Astrocyte (in vitro differentiated cells and primary cell): ENCODE measurements around the gene CNTRL.

Experiments
- CTCF ChIP-seq: IDR thresholded peaks from 2 replicates; pipeline ENCODE4 v1.5.1; 2011; ENCODE audit warnings: low read depth, mild to moderate bottlenecking, inconsistent platforms, low read length, moderate library complexity; ENCODE audit not compliant: insufficient read depth
- EZH2 ChIP-seq: IDR thresholded peaks from 2 replicates; pipeline ENCODE4 v1.6.1; 2012; ENCODE audit warnings: mild to moderate bottlenecking, low read length, inconsistent platforms; ENCODE audit not compliant: insufficient read depth

DNA sequence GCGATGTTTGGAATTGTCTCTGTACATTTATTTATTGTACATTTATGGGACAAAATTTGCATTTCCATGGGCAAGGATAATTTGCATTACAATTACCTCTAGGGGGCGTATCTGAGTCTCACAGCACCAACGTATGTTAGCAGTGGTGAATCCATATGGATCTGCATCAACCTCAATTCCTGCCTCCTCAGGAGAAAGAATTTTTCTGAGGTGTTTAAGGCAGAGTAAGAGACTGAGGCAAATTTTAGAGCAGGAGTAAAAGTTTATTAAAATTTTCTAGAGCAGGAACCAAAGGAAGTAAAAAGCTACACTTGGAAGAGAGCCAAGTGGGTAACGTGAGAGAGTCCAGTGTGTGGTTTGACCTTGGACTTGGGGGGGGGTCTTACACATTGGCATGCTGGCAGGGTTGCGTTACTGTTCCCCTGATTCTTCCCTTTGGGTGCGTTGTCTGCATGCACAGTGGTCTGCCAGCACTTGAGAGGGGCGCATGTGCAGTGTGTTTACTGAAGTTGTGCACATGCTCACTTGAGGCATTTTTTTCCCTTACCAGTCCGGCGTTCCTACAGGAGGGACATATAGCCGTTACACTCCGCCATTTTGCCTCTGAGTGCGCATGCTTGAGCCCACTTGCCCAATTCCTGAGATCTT, 147.9 kb downstream of the CNTRL start:
- TF ChIP-seq EZH2 (no peak), CTCF (peak; percentile 78)
